Measurements from ENCODE around the gene LIMS1.

GRCh38 chr2:108634576-108635160 is 100.4 kb downstream of the LIMS1 start:
- TF ChIP-seq POLR2AphosphoS5 (IDR thresholded peaks at IDR 0.05) (no peak), CTCF (IDR thresholded peaks at IDR 0.05) (no peak)

All from prostate gland (tissue), 2 donors.